A172 (cell line): ENCODE data around the gene FOXD3. TPM values are rescaled to one million over a fixed set of nuclear protein-coding genes. Genes with fewer than 3 reads are reported as not detected.

Experiments used
- DNase-seq: peaks from one replicate; pipeline ENCODE4 v3.0.0-alpha.2; 2015; ENCODE audit warnings: low spot score
- total RNA-seq: library from RNA; depleted of rRNA; stranded (reverse); fragments of >200 nt; shearing (Covaris generic); gene quantifications from 2 replicates; pipeline ENCODE4 v1.2.3, GENCODE V29; 2014; rRNA removed

FOXD3 gene
- 0.17 TPM in 1 of 2 replicates, not detected in the other for total RNA-seq

DNA sequence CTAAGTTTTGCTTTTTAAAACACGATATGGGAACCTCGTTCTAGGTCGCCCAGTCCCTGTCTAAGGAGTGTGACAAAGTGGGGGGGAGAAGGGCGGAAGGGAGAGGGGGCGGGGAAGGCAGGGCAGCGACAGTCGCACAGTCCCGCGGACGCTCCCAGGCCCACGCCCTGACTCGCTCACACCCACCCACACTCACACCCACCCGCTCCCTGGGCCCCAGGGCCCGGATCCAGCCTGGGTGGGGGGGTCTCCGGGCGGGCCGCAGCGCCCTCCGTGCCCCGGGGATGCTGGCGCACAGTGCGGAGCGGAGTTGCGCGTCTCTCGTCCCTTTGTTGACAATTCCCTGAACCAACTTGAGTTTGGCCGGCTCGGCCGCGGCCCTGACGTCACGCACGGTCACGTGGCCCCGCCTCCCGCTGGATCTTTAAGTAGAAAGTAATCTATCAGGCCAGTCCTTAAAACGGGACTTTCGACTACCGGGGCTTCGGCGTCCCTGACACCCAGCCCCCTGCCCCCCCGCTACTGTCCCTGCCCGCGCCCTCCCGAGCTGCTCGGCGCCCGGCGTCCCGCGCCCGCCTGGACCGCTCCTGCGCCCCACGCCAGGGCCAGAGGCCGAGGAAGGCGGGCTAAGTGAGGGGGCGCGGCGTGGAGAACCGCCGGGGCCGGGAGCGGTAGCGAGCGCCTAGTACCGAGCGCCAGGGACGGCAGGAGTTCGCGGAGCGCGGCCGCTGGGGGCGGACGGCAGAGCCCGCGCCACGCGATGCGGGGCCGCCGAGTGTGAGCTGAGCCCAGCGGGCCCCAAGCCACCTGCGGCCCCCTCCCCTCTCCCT lies at the start of gene FOXD3:
Gene FOXD3 (plus strand): TSS at position 454 of the 830 bp plus-strand sequence. CDS start 492 bp downstream, outside the sequence.
- no peak for DNase-seq

DNA sequence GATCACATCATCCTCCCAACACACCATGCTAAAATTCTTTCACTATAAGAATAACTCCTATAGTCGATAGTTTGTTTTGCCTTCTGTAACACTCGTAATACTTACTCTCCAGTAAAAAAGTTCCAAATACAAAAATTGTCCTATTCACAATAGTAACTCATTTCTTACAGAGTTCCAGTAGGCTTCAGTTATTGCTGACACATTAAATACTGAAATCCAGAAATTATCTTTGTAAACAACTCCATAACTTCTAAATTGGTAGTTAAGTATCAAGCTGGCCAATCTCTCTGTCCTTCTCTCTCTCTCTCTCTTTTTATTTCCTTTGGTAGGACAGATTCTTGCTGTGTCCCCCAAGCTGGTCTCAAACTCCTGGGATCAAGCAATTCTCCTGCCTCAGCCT lies 49.6 kb upstream of the FOXD3 start:
- DNase-seq, result no peak

DNA sequence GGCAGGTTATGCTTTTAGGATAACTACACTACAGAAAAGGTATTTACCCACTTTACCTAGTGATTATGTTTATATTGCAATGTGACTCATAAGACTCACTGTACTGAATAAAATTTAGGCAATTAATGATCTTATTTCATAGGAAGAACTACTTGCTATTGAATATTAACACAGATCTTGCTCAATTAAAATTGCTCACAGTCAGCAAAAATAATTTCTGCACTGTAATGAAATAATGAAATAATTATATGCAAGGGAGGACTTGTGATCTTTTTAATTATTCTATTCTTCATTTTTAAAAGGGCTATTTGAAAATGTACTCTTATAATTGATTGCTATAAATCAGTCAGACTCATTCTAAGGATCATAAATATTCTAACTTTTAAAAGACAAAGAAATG lies 48.0 kb upstream of the FOXD3 start:
- DNase-seq, result no peak

DNA sequence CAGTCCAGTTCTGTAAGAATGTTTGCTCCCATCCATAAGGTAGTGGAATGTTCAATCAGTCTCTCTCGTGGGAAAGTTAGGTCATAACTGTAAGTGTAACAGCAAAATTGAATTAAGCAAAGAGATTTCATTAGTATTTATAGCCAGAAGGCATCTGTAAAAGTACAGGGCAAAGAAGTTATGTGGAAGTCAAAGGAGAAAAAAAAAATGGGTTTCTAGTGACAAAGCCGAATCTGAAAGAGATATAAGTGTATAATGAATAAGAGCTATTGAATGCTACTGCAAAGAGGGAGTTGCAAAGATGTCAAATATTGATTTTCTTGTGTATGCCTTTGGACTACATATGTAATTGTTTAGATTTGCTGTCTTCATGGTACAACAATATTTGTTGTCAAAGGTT lies 47.4 kb upstream of the FOXD3 start:
- DNase-seq, result no peak

DNA sequence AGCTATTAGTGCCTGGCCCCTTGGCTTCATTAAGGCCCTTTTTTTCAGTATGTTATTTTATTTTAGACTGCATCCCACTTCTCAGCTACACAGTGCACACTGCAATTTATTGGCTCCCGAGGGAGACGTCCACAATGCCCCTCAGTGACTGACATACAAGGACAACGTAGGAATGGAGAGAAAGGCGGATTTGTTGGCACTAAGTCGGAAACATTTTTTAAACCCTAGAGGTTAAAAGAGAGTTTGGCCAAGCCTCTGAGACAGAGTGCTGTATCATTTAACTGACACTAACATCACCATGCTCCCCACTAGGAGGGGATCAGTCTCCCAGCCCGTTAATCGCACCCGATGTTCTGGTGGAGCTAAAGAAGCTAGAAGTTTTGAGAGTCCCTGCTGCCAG lies 45.7 kb upstream of the FOXD3 start:
- no peak for DNase-seq

DNA sequence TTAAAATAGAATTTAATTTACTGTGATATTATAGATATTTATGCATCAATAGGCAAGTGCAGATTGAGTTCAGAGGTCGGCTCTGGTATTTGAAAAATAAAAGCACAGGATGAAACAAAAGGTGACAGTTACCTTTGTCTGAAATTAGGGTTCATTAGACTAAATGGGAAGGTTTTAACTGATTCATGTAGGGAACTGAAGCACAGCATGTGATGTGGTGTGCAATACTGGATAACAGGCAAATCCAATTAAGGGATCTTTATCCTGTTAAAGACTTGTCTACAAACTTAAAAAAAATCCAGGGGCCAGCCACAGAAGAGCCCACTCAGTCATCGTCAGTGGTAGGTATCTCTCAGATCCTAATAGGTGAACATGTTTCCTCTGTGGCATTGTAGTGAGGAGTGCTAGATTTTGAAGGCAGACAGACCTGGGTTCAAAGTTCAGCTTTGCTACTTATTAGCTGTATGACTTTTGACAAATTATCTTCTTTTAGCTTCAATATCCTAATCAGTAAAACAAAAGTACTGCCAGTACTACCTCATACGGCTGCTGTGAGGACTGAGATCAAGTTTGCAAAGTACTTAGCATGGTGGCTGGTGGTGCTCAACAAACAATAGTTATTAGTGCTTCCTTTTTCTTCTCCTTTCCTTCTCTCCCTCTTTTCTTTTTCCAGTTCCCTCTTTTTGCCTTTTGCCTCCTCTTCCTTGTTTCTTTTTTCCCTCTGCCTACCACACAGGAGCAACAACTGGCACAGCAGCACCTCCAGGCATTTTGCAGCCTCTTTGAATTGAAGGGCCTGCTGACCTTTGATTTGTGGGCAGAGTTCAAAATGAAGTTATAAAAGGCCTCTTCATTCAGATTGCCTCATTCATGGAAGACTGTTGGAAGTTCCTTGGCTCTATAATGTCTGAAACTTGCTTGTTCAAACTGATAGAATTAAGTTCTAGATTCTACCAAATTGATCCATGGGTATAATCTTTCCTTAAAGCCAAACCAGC lies 44.9 kb upstream of the FOXD3 start:
- DNase-seq, result no peak

DNA sequence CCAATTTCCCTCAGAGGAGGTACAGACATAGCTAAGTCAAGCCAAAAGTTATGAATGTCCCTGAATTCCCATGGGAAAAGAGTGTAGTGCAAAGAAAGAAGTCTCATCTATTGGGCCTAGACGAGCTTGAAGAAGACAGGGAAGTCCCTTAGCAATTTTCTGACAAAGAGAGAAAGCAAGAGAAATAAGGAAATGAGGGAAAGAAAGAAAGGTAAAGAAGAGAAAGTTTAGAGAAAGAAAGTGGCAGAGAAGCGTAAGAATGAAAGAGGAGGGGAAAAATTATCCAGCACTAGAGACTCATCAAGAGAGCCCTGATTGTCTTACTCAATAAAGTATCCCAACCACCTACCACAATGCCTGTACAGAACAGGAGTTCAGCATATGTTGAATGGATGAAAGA lies 40.6 kb upstream of the FOXD3 start:
- no peak for DNase-seq

DNA sequence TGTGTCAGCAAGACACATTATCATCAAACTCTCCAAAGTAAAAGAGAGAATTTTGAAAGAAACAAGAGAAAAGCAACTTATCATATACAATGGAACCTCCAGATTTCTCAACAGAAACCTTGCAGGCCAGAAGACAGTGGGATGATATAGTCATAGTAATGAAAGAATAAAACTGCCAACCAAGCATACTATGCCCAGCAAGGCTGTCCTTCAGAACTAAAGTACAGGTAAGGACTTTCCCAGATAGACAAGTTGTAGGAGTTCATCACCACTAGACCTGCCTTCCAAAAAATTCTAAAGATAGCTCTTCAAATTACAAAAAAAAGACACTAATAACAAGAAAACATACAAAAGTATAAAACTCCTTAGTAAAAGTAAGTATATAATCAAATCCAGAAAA lies 33.2 kb upstream of the FOXD3 start:
- DNase-seq, result no peak

DNA sequence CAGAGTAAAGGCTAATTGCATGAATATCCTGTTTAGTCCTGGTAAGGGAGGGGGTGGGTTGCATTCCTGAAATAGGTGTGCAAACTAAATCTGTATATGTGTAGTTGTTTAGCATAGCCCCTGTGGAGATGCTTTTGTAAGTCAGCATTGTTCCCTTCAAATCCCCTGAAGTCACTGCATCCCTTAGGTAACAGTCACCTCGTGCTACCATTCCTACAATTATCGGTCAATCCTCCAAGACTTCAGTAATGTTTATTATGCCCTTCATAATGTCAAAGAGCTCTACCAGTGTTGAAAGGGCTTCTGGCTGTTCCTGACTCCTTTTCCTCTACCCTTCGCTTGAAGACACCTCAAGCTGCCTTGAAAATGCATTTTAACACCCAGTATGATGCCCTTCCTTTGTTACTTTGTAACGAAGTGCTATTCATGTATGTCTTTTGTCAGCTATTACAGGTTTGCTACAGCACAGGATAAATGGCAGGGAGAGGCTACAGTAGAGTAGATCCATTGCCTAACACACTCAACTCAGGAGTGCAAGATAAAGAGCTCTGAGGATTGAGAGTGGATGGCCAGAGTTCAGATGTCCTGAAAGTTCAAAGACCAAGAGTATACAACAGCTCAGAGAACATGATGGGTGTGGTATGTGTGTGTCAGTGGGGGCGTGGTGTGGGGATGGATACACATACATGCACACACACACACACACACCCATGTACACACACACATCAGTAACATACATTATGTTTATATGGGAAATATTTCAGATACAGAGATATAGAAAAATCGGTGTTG lies 27.4 kb upstream of the FOXD3 start:
- DNase-seq, result no peak

DNA sequence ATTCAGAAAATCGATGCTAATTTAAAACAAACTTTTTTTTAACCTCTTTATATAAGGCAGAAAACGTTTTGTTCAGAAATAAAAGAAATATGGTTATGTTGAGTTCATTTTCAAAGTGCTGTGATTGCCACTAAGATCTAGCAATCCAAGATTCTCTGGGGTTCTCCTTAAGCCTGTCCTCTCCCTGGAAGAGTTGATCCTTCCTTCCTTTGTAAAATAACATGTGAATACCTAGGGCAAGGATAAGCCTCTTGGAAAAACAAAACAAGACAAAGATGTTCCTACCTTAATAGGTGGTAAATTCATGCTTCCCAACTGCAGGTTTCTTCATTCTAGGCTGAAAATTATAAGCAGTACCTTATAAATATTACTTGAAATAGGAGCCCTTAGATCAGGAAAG lies 18.0 kb upstream of the FOXD3 start:
- DNase-seq, result no peak

DNA sequence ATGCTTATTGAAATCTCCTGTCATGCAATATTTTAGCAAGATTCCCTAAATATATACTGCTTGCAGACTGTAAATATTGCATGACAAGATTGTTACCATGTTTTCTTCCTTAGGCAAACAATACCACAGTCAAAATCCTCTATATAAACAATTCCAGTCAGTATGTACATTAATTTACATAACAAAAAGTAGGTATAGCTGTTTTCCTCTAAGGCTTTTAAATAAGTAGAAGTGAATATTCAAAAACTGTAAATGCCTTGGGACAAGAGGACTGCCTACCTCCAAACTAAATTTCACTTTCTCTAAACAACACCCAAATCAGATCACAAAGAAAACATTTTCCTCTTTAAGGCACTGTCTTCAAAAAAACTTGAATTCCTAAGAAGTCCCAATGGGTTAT lies 17.3 kb upstream of the FOXD3 start:
- no peak for DNase-seq

DNA sequence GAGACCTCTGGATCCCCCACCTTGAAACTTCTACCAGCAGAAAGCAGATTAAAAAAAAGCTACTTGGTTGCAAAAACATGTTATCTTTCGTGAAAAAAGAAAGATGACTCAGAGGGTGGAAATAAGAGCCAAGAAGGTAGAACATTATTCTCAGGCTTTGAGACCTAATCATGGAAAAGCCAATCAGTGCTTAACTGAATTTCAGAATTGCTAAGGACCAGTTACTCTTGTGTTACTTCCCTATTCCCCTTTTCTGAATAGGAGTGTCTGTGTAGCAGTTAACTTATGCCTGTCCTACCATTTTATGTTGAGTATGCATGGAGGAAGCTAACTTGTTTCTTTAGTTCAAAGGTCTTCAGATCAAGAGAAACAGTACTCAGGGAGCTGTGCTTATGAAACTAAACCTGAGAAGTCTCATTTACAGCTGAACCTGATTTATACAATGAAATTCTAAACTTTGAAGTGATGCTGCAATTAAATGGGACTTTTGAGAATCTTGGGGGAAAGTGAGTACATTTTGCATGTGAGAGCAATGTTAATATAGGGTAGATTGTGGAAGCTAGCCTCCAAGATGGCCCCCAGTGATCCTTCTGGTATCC lies 15.1 kb upstream of the FOXD3 start:
- DNase-seq, result no peak

DNA sequence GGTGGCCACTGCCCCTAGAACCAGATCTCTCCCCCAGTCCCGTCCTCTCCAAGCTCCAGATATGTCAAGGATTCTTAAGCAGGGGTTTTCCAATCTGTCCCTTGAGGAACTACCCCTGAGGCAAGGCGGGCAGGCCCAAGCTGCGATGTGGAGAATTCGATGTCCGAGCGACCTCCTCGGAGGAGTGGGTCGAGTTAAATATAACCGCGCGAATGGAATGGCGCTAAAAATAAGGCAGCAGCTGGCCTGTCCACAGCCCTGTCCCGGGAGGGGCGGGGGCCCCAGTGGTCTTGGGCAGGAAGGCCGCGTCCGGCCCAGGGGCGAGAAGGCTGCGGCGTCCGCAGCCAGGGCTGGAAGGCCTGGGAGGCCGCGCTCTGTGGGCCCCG lies 5.8 kb upstream of the FOXD3 start:
- no peak for DNase-seq

DNA sequence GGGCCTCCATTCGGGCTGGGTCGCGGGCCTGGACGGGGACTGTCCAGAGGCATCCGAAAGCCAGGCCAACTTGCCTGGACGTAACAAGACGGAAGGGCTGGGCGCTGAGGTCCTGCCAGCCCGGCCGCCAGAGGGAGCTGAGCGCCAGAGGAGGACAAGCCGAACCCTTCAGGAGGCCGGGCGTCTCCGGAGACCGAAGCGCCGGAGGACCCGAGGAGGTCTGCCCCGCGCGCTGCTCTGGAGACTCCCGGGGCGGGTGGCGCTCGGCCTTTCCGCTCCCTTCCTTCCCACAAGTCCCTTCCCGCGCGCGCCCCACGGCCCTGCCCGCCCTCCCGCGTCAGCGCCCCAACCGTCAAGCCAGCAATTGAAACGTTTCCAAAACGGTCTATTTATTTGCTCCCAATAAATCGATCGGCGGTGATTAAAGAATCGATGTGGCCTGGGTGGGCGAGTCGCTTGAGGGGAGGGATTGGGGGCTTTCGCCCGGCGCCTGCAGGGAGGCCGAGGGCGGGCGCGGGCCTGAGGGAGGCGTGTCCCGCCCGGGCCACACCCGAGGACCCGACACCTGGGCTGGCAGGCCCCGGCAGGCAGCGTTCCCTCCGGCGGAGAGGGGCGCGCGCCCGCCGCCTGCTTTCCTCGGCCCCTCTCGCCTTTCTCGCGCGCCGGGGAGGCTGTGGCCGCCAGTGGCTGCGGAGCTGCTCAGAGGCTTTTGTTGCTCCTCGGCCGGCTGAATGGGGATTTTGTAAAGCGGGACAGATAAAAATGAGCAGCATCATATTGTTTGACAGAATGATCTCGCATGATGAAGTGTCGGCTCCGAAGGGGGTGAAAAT lies 5.2 kb upstream of the FOXD3 start:
- DNase-seq, result peak; percentile 55

DNA sequence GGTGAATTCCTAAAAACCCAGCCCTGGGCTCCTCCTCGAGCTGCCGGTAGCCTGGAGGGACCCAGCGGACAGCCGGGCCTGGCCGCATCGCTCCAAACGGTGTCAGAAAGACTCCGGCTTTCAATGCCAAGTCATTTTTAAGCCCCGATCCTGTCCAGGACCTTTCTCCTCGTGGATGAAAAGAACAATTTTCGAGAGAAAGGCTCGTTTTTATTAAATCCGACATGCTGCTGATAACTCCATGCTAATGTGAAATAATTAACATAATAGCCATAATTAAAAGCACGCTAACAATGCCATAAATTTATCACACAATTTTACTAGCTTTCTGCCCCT lies 4.6 kb upstream of the FOXD3 start:
- DNase-seq, result no peak

DNA sequence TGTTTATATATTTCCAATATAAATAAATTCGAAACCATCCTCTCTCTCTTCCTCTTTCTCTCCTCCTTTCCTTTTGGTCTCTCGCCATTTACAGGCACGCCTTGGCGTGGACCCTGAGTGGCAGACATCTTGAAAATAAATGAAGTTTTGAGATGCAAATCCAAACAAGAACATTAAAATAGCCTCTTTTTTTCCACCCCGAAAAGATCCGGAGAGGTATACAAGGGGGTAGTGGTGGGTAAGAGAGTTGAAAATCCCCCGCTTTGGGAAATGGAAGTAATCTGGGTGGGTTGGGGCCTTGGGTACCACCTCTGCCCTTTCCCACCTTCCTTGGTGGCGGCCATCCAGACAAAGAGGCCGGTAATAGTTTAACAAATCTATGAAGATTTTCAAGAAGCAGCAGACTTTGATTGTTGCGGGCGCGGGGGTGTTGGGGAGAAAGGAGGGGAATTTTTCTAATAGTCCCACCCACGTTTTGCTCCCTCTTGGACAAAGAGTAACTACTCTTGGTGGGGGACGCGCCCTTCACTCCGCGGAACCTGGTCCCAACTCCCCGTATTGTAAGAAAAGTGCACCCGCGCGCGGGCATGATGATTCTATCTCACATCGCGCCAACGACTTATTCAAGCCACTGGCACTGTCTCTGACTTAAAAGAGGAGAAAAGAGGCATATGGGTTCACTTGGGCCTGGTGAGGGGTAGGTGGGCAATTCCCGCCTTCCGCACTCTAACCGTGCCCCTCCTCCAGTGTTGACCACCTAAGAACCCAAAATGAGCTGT lies 4.0 kb upstream of the FOXD3 start:
- no peak for DNase-seq

DNA sequence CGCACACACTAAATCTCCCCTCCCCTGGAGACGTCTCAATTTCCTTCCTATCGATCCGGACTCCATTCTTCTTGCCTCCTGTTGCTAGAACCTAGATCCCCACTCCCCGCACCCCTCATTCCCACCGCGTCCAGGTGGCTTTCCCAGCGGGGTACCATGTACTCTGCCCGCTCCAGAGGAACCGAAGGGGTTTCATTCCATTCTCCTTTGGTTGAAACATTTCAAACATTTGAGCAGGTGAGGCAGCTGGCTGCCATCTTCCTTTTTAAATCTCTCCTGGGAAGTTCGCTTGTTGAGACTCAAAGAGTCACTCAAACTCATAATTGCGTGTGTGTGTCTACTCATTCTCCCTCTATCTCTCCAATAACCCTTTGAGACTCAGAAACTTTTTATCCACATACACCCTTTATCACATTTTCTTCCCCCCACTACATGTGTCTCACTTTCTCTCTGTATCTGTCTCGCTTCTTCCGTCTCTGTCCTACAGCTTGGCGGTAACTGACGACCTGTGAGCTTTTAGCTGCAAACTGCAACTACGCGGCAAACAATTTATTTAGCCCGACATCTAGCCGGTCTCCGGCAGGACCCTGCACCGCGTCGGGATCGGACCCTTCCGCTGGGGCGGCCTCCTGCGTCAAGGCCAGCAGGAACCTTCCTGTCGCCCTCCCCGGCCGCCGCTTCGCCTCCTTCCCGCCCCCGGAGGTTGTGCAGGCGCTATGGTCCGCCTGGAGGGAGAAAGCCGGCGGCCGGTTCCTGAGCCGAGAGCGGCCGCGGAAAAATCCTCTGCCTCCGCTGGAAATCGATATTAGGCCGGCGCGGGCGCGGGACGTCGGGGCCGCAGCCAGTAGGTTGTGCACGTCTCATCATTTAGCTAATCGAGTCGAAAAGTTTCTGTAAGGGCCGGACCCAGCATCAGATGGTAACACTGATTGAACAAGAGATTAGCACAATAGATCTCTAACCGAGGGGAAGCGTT lies 3.0 kb upstream of the FOXD3 start:
- DNase-seq, result no peak

DNA sequence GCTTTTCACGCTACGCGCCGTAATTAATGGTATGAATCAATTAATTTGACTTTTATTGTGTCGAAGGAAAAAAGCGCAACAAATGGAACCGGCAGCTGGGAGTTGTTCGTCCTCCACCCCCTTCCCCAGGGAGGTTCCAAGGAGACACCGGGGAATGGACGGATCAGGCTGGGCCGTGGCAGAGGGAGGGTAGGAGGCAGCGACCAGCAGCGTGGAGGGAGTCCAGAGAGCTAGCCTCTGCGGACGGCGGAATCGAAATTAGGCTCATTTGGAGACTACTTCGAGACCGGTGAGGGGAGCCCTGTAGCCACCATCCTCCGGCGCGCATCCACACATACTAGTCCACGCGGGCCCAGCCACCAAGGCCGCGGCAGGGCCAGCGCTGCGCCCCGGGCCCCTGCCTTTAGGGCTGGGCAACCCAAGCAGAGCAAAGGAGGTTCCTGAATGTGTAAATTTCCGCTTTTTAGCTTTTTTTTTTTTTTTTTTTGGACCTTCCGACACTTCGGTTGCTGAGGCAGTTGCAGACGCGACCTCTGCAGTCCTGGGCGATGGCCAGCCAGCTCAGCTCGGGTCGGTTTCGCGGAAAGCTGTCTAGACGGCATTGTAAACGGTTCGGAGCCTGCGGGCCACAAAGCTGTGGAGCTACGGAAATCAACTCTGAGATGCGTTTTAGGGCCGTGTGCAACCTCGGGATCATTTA lies 2.2 kb upstream of the FOXD3 start:
- no peak for DNase-seq
